Activated CD8-positive, alpha-beta T cell treated with anti-CD3 and anti-CD28 coated beads for 36 hours (primary cell): ENCODE measurements around the gene WBP1L. TPM values are rescaled to one million over a fixed set of nuclear protein-coding genes. Genes with fewer than 3 reads are reported as not detected.

Experiments
- ATAC-seq: fragments of 200-7000 bp; cut with Tn5 transposase; one replicate; pipeline ENCODE4 v1.10.0; 2021; ENCODE audit warnings: mild to moderate bottlenecking, moderate library complexity
- CTCF ChIA-PET: fragments of 350-600 bp; sonication (Branson Sonifier 250); formaldehyde crosslinking; loops from one replicate; lab custom pipeline; 2021; ENCODE audit warnings: antibody characterized with exemption; lab: Charles Lee
- POLR2A ChIA-PET: fragments of 350-600 bp; sonication (Branson Sonifier 250); formaldehyde crosslinking; loops from one replicate; lab custom pipeline; 2021; ENCODE audit warnings: antibody characterized with exemption; lab: Charles Lee
- DNase-seq: peaks from one replicate; pipeline ENCODE4 v3.0.0-alpha.2; 2020
- H3K27ac Mint-ChIP-seq: one replicate; pipeline ENCODE4 v1.8.0; 2021; ENCODE audit warnings: mild to moderate bottlenecking, mixed read lengths
- H3K27me3 Mint-ChIP-seq: one replicate; pipeline ENCODE4 v1.8.0; 2021; ENCODE audit warnings: mixed read lengths
- H3K36me3 Mint-ChIP-seq: one replicate; pipeline ENCODE4 v1.8.0; 2021; ENCODE audit warnings: low read depth, mixed read lengths
- H3K4me1 Mint-ChIP-seq: one replicate; pipeline ENCODE4 v1.8.0; 2021; ENCODE audit warnings: low read depth, mixed read lengths
- H3K4me3 Mint-ChIP-seq: one replicate; pipeline ENCODE4 v1.8.0; 2021; ENCODE audit warnings: mild to moderate bottlenecking, moderate library complexity, mixed read lengths
- H3K9me3 Mint-ChIP-seq: one replicate; pipeline ENCODE4 v1.8.0; 2021; ENCODE audit warnings: mixed read lengths
- CTCF ChIP-seq: fragments of 200-600 bp; IDR thresholded peaks from one replicate; pipeline ENCODE4 v1.8.0; 2022; ENCODE audit warnings: antibody characterized with exemption, mild to moderate bottlenecking
- intact Hi-C: fragments of 100-400 bp; cut with micrococcal nuclease; formaldehyde crosslinking; loops from one replicate; pipeline ENCODE4 v1.10.0; 2022
- total RNA-seq, 2 experiments: library from RNA; stranded (reverse); gene quantifications; one replicate each; pipeline ENCODE4 v1.2.3, GENCODE V29; 2021

WBP1L gene
- total RNA-seq, 2 experiments from 2014 or later, result 11.4 to 12.7 TPM

DNA sequence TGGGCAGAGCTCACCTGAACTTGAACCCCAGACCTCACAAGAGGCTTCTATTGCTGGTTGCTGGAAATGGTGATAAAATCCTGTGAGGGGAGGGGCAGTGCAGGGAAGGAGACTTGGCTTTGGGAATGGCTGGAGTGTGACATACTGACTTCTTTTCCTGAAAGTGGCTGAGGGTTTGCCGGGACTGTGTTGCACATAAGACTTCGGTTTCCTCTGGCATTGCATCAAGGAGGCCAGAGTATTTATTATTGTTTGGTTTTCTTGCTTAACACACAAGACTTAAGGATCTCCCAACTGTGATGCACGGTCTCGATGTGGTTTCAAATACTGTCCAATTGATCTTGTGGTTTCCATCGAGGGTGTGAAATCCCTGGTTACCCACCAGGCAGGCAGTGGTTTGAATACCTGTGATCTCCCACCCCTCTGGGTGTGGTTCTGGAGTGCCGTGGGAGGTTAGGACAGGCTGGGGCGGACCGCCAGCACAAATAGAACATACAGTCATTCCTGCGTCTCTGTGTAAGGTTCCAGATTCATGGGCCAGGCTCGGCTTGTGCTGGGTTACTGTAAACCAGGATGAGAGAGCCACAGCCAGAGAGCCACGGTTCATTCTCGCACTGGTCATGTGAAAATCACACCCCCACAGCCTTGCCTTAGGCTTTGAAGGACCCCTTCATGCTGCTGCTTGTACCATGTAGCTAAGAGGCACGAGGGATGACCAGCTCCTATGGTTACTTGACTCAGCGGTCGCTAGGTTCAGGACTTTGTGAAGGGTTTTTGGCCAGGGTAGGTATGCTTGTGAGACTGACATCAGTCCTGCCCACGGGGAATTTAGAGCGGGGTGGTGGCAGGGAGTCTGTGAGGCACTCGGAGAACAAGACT lies 39.2 kb downstream of the WBP1L start:
- POLR2A ChIA-PET, result no interaction called here
- H3K4me3 Mint-ChIP-seq, result no peak overlapping the region
- no peak for DNase-seq
- peaks cover 9% of the 10 kb centered on the region for H3K36me3 Mint-ChIP-seq
- TF ChIP-seq CTCF, result no peak
- intact Hi-C loops, result no loop called here
- peaks cover 49% of the 10 kb centered on the region for H3K4me1 Mint-ChIP-seq
- H3K27ac Mint-ChIP-seq, result no peak overlapping the region
- H3K9me3 Mint-ChIP-seq, result no peaks in the 10 kb centered on the region
- H3K27me3 Mint-ChIP-seq, result no peaks in the 10 kb centered on the region
- ATAC-seq, result no peak
- CTCF ChIA-PET, result no interaction called here

DNA sequence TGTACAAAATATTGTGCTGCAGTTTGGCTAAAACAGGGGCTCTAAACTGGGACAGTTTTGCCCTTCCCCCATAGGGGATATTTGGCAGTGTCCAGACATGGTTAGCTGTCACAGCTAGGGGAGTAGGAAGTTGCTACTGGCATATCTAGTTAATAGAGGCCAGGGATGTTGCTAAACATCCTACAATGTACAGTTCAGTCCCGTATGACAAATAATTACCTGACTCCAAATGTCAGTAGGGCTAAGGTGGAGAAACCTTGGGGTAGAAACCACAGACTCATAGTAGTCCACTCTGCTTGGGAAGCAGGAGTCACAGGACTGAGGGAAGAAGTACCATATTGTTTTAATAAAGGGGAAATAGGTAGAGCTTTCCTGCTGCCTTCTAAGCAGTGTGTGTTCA lies 39.8 kb downstream of the WBP1L start:
- no peak for TF ChIP-seq CTCF
- intact Hi-C loops, result no loop called here
- H3K4me1 Mint-ChIP-seq, result peaks cover 43% of the 10 kb centered on the region
- ChIA-PET CTCF (no interaction called here), POLR2A (no interaction called here)
- ATAC-seq, result no peak
- H3K27ac Mint-ChIP-seq, result no peak overlapping the region
- no peaks in the 10 kb centered on the region for H3K27me3 Mint-ChIP-seq
- H3K4me3 Mint-ChIP-seq, result no peak overlapping the region
- no peaks in the 10 kb centered on the region for H3K9me3 Mint-ChIP-seq
- no peak for DNase-seq
- peaks cover 9% of the 10 kb centered on the region for H3K36me3 Mint-ChIP-seq

GRCh38 chr10:102785818-102786217 lies 42.1 kb downstream of the WBP1L start:
- ATAC-seq, result no peak
- H3K27me3 Mint-ChIP-seq, result no peaks in the 10 kb centered on the region
- intact Hi-C loops, result no loop called here
- TF ChIP-seq CTCF, result no peak
- peak overlapping the region; percentile 7 for H3K27ac Mint-ChIP-seq
- peaks cover 6% of the 10 kb centered on the region for H3K36me3 Mint-ChIP-seq
- ChIA-PET POLR2A (no interaction called here), CTCF (no interaction called here)
- peaks cover 35% of the 10 kb centered on the region for H3K4me1 Mint-ChIP-seq
- no peak overlapping the region for H3K4me3 Mint-ChIP-seq
- H3K9me3 Mint-ChIP-seq, result peaks cover 3% of the 10 kb centered on the region
- DNase-seq, result no peak

GRCh38 chr10:102791754-102792395 lies 48.1 kb downstream of the WBP1L start:
- ChIA-PET POLR2A (interaction anchor here (0.6 kb wide), 1 partner anchor 105 kb away, joined by 4 read pairs; no protein-coding TSS in a partner anchor), CTCF (interaction anchor here (2.2 kb wide), 1 partner anchor 14 kb away, joined by 6 read pairs; no protein-coding TSS in a partner anchor)
- Mint-ChIP-seq H3K4me3 (no peak overlapping the region), H3K27ac (no peak overlapping the region), H3K36me3 (peaks cover 7% of the 10 kb centered on the region), H3K4me1 (peaks cover 39% of the 10 kb centered on the region), H3K9me3 (peaks cover 3% of the 10 kb centered on the region), H3K27me3 (no peaks in the 10 kb centered on the region)
- TF ChIP-seq CTCF, result no peak
- DNase-seq (no peak), ATAC-seq (no peak)
- intact Hi-C loops, result no loop called here
